LNCAP (cell line): ENCODE data around the gene RPS6KA5.

ENCODE experiments used
- CTCF ChIP-seq: fragments of 450-650 bp; IDR thresholded peaks from 2 replicates; pipeline ENCODE4 v1.5.1; 2017; ENCODE audit warnings: mild to moderate bottlenecking

Gene RPS6KA5

GRCh38 chr14:90820958-90821357 is 239.5 kb downstream of the RPS6KA5 start:
- TF ChIP-seq CTCF = no peak

- no peak for TF ChIP-seq CTCF
These were observed 240.6 kb downstream of the RPS6KA5 start for GRCh38 chr14:90819734-90820393.

- TF ChIP-seq CTCF = no peak
These were observed 241.7 kb downstream of the RPS6KA5 start for GRCh38 chr14:90818715-90819114.

GRCh38 chr14:90816681-90817436 is 243.6 kb downstream of the RPS6KA5 start:
- TF ChIP-seq CTCF = no peak

- peak; percentile 55 for TF ChIP-seq CTCF
These were observed 244.4 kb downstream of the RPS6KA5 start, which contains the start of gene TTC7B for GRCh38 chr14:90815822-90816662. Gene TTC7B, minus strand, starts transcription at chr14:90816430. Its CDS starts 135 bp downstream, at chr14:90816295.

GRCh38 chr14:90815572-90815821 is 244.9 kb downstream of the RPS6KA5 start:
- no peak for TF ChIP-seq CTCF

GRCh38 chr14:90814806-90815571 is 245.5 kb downstream of the RPS6KA5 start:
- no peak for TF ChIP-seq CTCF
